ENCODE data around the gene ADAMTS2.

Gene ADAMTS2

GRCh38 chr5:179126506-179126991 lies 218.7 kb downstream of the ADAMTS2 start:
- no peak for TF ChIP-seq CTCF (IDR thresholded peaks at IDR 0.05; ENCODE audit: extremely low read depth, insufficient read depth, missing control alignments)
- DNase-seq (ENCODE audit: low spot score), result no peak
- in situ Hi-C loops (cut with MboI; ENCODE audit: low pct_unique_long_range_greater_than_20kb, low sequenced_read_pairs, unreplicated experiment), result no loop called here

- in situ Hi-C loops (cut with MboI; ENCODE audit: low pct_unique_long_range_greater_than_20kb, low sequenced_read_pairs, unreplicated experiment), result no loop called here
Observed at GRCh38 chr5:179125789-179126505, 219.3 kb downstream of the ADAMTS2 start.

GRCh38 chr5:179124853-179125788 lies 220.1 kb downstream of the ADAMTS2 start:
- DNase-seq (ENCODE audit: low spot score), result no peak
- no peak for TF ChIP-seq CTCF (IDR thresholded peaks at IDR 0.05; ENCODE audit: extremely low read depth, insufficient read depth, missing control alignments)
- in situ Hi-C loops (cut with MboI; ENCODE audit: low pct_unique_long_range_greater_than_20kb, low sequenced_read_pairs, unreplicated experiment), result no loop called here

More at GRCh38 chr5:179125789-179126505, 219.3 kb downstream of the ADAMTS2 start:
- no peak for TF ChIP-seq CTCF (IDR thresholded peaks at IDR 0.05; ENCODE audit: extremely low read depth, insufficient read depth, missing control alignments)
- no peak for DNase-seq (ENCODE audit: low spot score)

- in situ Hi-C loops (cut with MboI; ENCODE audit: low pct_unique_long_range_greater_than_20kb, low sequenced_read_pairs, unreplicated experiment), result no loop called here
- no peak for TF ChIP-seq CTCF (IDR thresholded peaks at IDR 0.05; ENCODE audit: extremely low read depth, insufficient read depth, missing control alignments)
- no peak for DNase-seq (ENCODE audit: low spot score)
Observed at GRCh38 chr5:179124273-179124852, 220.9 kb downstream of the ADAMTS2 start.

GRCh38 chr5:179123491-179124272 lies 221.6 kb downstream of the ADAMTS2 start:
- in situ Hi-C loops (cut with MboI; ENCODE audit: low pct_unique_long_range_greater_than_20kb, low sequenced_read_pairs, unreplicated experiment), result no loop called here
- TF ChIP-seq CTCF (IDR thresholded peaks at IDR 0.05; ENCODE audit: extremely low read depth, insufficient read depth, missing control alignments), result no peak
- DNase-seq (ENCODE audit: low spot score), result no peak

GRCh38 chr5:179123109-179123426 lies 222.2 kb downstream of the ADAMTS2 start:
- DNase-seq (ENCODE audit: low spot score), result no peak
- in situ Hi-C loops (cut with MboI; ENCODE audit: low pct_unique_long_range_greater_than_20kb, low sequenced_read_pairs, unreplicated experiment), result no loop called here
- TF ChIP-seq CTCF (IDR thresholded peaks at IDR 0.05; ENCODE audit: extremely low read depth, insufficient read depth, missing control alignments), result no peak

Measured in GM13977 (cell line).